ENCODE data around the gene AURKA.
"Not testable (repeated sequence)": the region's sequence is repeated elsewhere in the genome, so short reads cannot be mapped to it uniquely, and the experiment has no call there.

AURKA gene

DNA sequence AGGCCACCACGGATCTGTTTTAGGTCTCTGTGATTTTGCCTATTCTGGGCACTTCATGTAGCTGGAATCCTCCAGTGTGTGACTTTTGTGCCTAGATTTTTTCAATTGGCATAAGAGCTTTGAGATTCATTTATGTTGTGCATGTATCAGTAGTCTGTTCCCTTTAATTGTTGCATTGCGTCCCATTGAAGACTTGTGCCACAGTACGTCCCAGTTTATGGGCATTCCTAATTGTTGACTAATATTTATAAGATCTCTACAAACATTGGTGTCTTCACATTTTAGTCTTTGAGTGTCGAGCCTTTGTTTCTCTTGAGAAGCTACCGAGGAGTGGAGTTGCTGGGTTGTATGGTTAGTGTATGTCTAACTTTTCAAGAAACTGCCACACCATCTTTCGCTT lies 33.9 kb downstream of the AURKA start:
- no peak for DNase-seq (ENCODE audit: low read depth)

- DNase-seq (ENCODE audit: low read depth), result no peak
Measured at GRCh38 chr20:56353356-56353755, 38.7 kb downstream of the AURKA start.

DNA sequence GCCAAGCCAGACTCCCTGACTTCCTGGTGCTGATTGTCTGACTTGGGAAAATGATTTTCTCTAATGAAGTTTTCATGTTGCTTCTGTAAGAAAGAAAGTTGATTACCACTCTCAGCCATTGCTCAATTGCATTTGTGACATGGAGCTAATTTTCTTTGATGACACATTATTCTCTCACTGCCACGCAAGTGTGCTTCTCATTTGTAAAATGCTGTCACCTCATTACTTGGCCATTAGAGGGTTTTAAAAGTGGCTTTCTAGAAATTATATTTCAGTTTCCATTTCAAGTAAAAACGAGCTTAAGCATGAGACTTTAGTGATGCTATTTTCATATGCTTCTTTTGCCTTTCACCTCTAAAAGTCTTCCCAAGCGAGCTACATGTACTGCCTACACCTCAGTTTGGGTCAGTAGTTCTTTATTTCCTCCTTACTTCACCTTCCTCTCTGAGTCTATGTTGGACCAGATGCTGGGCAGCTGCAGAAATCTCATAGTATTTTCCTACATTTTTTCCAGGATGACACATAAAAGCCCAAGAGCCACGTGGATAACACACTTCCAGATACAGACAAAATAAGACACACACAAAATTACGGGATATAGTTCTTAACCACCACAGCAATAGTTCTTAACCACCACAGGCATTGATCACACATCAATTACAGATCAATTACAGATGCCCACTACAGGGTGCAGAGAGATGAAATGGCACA lies 39.5 kb downstream of the AURKA start:
- no peak for DNase-seq (ENCODE audit: low read depth)

GRCh38 chr20:56350842-56351241 lies 41.2 kb downstream of the AURKA start:
- DNase-seq (ENCODE audit: low read depth), result no peak

GRCh38 chr20:56348746-56349145 lies 43.3 kb downstream of the AURKA start:
- DNase-seq (ENCODE audit: low read depth), result no peak

DNA sequence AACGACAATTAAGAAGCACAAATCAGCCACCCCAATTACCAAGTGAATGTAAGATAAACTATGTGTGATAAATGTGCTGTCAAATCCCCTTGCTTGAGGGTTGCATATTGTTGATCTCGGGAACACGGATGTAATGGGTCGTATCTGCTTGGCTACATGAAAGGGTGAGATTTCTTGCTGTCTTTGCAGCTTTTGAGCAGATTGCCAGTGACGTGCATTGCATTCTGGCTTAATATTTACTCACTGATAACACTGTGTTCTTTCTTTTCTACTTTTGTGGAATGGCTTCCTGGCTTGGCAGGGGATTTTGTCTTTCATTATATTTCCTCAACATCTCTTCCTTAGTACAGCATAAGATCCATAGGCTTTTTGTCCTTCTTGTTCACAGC lies 43.7 kb downstream of the AURKA start:
- no peak for DNase-seq (ENCODE audit: low read depth)

- DNase-seq (ENCODE audit: low read depth), result no peak
Measured at GRCh38 chr20:56347628-56348304, 44.2 kb downstream of the AURKA start.

DNA sequence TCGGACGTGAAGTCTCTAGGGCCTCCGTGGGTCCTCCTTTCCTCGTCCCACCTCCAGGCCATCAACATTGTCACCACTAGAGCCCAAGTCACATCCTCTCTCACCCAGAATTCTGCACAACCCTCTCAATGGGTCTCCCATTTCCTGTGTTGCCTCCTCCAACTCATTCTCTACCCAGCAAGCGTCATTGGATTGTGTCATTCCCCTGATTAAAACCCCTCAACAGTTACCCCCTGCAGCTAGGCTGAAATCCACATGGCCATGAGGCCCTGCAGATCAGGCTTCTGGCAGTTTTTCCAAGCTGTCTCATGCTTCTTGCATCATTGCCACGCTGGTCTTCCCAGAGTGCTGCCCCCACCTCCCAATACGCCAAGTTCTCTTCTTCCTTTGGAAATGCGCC lies 46.1 kb downstream of the AURKA start:
- no peak for DNase-seq (ENCODE audit: low read depth)

GRCh38 chr20:56343861-56344381 lies 48.1 kb downstream of the AURKA start:
- DNase-seq (ENCODE audit: low read depth), result no peak

GRCh38 chr20:56342783-56343182 lies 49.2 kb downstream of the AURKA start:
- no peak for DNase-seq (ENCODE audit: low read depth)

- not testable (repeated sequence) for DNase-seq (ENCODE audit: low read depth)
Measured at GRCh38 chr20:56336709-56337108, 55.3 kb downstream of the AURKA start.

DNA sequence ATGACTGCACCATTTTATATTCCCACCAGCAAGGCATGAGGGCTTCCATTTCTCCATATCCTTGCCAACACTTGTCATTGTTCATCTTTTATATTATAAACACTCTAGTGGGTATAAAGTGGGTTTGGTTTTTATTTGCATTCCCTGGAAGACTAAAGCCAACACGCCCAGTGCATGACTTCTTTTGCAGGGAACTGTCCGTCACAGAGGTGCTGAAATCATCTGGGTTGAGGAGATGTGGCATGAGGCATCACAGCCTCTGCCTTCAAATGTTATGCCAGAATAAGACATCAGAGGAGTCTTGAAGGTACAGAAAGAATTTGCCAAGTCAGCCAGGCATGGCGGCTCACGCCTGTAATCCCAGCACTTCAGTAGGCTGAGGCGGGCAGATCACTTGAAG lies 63.2 kb downstream of the AURKA start:
- DNase-seq (ENCODE audit: low read depth), result no peak

- DNase-seq (ENCODE audit: low read depth), result no peak
Measured at GRCh38 chr20:56324806-56325205, 67.2 kb downstream of the AURKA start.

DNA sequence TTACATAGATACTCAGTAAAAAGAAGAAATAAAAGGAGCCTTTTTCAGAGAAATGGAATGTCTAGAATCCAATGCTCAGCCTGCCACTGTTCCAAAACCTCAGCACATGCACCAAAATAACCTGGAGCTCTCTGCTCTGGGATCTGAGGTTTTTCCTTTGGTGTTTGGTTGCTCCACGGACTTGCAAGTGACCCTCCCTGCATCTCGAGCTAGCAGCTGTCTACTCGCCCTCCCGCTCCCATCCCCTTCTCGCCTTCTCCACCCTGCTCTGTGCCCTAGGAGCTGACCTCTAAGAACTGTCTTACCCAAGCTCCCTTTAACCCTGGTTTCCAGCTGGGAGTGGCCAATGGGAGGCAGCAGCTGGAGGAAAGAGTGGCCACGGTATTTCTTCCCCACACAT lies 68.4 kb downstream of the AURKA start:
- no peak for DNase-seq (ENCODE audit: low read depth)

GRCh38 chr20:56323206-56323605 lies 68.8 kb downstream of the AURKA start:
- no peak for DNase-seq (ENCODE audit: low read depth)

DNA sequence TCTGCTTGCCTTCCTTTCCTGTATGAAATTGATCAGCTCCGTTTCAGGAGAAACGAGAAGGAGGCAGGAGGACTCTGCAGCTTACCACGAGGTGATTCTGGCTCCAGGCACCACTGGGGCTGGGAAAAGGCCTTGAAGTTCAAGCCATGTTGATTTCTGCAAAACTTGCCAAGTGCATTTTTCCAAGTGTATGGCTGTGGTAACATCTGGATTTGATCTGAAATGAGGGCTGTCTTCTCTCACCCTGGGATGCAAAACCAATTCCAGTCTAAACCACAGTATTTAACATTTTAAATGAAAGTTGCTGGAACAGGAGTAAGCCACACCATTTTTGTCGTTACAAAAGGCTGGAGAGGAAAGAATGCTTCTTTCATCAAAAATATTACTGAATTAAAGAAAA lies 69.3 kb downstream of the AURKA start:
- no peak for DNase-seq (ENCODE audit: low read depth)

Data from CMK (cell line).